ENCODE data around the gene GRAMD1A.
"Not testable (repeated sequence)": the region's sequence is repeated elsewhere in the genome, so short reads cannot be mapped to it uniquely, and the experiment has no call there.

DNA sequence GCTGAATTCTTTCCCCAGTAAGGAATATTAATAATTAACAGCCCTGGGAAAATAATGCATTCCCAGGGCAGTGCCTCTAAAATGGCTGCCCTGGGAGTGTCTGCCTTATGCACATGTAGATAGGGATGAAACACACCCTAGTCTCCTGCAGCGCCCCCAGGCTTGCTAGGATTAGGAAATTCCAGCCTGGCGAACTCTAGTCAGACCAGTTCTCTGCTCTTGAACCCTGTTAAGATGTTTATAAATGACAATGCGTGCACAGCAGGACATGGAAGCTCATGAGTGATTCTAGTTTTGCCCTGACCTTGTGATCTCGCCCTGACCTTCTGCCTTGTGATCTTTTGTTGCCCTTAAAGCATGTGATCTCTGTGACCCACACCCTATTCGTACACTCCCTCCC is 34.6 kb upstream of the GRAMD1A start:
- TF ChIP-seq, protein P1, sequence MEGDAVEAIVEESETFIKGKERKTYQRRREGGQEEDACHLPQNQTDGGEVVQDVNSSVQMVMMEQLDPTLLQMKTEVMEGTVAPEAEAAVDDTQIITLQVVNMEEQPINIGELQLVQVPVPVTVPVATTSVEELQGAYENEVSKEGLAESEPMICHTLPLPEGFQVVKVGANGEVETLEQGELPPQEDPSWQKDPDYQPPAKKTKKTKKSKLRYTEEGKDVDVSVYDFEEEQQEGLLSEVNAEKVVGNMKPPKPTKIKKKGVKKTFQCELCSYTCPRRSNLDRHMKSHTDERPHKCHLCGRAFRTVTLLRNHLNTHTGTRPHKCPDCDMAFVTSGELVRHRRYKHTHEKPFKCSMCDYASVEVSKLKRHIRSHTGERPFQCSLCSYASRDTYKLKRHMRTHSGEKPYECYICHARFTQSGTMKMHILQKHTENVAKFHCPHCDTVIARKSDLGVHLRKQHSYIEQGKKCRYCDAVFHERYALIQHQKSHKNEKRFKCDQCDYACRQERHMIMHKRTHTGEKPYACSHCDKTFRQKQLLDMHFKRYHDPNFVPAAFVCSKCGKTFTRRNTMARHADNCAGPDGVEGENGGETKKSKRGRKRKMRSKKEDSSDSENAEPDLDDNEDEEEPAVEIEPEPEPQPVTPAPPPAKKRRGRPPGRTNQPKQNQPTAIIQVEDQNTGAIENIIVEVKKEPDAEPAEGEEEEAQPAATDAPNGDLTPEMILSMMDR (IDR thresholded peaks at IDR 0.05): not testable (repeated sequence)
- not testable (repeated sequence) for TF ChIP-seq EZH2 (IDR thresholded peaks at IDR 0.05; ENCODE audit: borderline replicate concordance, insufficient read depth, low read depth, low read length, poor library complexity, severe bottlenecking)
